GM12891 (cell line): Measurements from ENCODE around the gene SMTNL2.

Experiments used
- POLR2A ChIP-seq: IDR thresholded peaks from 2 replicates; pipeline ENCODE4 v1.6.1; 2011; ENCODE audit warnings: low read depth, low read length, control low read depth
- POLR2AphosphoS5 ChIP-seq: IDR thresholded peaks from 2 replicates; pipeline ENCODE4 v1.6.1; 2011; ENCODE audit warnings: low read depth, low read length, control low read depth
- POU2F2 ChIP-seq: IDR thresholded peaks from 2 replicates; pipeline ENCODE4 v1.6.1; 2011; ENCODE audit warnings: low read depth, mild to moderate bottlenecking, control low read depth, low read length, moderate library complexity
- SPI1 ChIP-seq: IDR thresholded peaks from 2 replicates; pipeline ENCODE4 v1.6.1; 2011; ENCODE audit warnings: low read depth, low read length, control low read depth
- TAF1 ChIP-seq: IDR thresholded peaks from 2 replicates; pipeline ENCODE4 v1.6.1; 2011; ENCODE audit warnings: low read depth, low read length, control low read depth

DNA sequence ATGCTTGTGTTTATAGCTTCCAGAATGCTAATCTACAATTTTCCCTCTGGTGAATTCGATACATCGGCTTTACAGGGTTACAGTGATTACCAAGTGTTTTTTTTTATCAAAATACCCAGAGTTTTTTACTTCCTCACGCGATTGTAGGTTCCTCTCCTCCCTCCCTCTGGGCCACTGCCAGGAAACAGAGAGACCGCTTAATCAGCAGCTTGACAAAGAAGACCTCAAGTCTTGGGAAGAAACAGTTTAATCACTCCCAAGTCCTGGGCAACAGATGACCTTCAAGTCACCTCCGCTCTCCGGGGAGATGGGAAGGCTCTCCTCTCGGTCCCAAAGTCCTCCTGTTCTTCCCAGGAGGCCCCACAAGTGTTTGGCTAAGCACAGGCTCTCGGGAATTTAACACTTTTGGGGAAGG, 23.5 kb downstream of the SMTNL2 start:
- TF ChIP-seq POLR2A = no peak
- no peak for TF ChIP-seq POLR2AphosphoS5
- no peak for TF ChIP-seq SPI1
- TF ChIP-seq TAF1 = no peak
- no peak for TF ChIP-seq POU2F2
